A673 (cell line): ENCODE data around the gene LRRC4.

Experiments used
- EZH2 ChIP-seq: fragments of 200-600 bp; sonication (generic); IDR thresholded peaks from 2 replicates; pipeline ENCODE4 v1.6.1; 2017; ENCODE audit warnings: borderline replicate concordance, low read depth, mild to moderate bottlenecking, mixed read lengths, antibody characterized with exemption, low read length; ENCODE audit not compliant: poor library complexity, severe bottlenecking
- TF ChIP-seq, protein P1 (sequence below): fragments of 300-800, 200-600 bp; sonication (generic); conservative IDR thresholded peaks from 2 replicates; pipeline ENCODE4 v1.5.1; 2017; ENCODE audit warnings: low read depth, mild to moderate bottlenecking, antibody characterized with exemption, low read length, moderate library complexity, mixed read lengths

DNA sequence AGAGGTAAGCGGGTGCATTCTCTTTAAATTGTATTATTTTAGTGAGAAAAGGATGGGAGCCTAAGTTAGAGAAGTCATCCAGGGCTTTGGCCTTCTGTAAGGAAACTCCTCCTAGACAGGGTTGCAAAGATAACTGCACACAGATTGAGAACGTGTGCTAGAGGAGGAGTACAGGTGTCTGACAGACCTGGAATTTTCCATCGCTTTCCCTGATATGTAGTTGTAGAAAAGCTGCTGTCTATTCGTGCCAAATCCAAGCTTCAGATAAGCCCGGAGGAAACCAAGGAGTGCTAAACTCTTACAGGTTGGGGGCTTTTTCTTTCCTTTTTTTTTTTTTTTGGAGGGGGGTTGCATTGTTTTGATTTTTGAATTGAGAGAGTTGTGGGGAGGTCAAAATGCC is 23.1 kb downstream of the LRRC4 start:
- TF ChIP-seq, protein P1, sequence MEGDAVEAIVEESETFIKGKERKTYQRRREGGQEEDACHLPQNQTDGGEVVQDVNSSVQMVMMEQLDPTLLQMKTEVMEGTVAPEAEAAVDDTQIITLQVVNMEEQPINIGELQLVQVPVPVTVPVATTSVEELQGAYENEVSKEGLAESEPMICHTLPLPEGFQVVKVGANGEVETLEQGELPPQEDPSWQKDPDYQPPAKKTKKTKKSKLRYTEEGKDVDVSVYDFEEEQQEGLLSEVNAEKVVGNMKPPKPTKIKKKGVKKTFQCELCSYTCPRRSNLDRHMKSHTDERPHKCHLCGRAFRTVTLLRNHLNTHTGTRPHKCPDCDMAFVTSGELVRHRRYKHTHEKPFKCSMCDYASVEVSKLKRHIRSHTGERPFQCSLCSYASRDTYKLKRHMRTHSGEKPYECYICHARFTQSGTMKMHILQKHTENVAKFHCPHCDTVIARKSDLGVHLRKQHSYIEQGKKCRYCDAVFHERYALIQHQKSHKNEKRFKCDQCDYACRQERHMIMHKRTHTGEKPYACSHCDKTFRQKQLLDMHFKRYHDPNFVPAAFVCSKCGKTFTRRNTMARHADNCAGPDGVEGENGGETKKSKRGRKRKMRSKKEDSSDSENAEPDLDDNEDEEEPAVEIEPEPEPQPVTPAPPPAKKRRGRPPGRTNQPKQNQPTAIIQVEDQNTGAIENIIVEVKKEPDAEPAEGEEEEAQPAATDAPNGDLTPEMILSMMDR, result no peak
- TF ChIP-seq EZH2, result no peak
